ENCODE results near the gene CD248. TPM values are rescaled to one million over a fixed set of nuclear protein-coding genes. Genes with fewer than 3 reads are reported as not detected.

CD248 gene
- total RNA-seq, 1 donor from 2014 or later = 109 TPM

DNA sequence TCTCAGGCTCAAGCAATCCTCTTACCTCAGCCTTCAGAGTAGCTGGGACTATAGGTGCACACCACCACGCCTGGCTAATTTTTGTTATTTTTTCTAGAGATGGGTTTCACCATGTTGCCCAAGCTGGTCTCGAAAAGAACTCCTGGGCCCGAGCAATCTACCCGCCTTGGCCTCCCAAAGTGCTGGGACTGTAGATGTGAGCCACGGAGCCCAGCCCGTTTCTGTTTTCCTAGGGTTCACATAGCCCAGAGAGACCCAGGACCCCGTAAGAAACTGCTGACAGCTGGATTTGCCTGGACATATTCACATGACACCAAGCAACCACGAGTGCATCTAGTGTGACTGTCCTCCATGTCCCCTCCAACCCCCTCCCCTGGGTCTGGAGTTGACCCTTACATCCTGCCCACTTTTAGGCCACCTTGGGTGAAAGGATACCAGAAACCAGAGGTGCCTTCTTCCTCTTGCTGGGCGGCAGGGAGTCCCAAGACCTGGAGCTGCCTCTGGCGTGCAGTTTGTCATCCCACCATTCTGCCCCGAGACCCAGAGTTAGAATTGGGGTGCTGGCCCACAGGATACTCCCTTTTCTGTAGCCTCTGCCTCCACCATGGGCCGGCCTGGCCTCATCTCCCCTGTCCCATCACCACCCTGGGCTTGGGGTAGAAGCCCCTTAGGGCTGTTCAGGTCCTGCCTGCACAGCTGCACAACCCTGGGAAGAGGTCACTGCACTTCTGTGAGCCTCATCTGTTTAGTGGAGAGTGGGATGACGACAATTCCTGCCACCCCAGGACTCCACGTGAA is 23.0 kb upstream of the CD248 start:
- DNase-seq (ENCODE audit: low spot score) = peak; percentile 81
- H3K4me1 Mint-ChIP-seq (ENCODE audit: low read depth) = peaks cover 50% of the 10 kb centered on the region

DNA sequence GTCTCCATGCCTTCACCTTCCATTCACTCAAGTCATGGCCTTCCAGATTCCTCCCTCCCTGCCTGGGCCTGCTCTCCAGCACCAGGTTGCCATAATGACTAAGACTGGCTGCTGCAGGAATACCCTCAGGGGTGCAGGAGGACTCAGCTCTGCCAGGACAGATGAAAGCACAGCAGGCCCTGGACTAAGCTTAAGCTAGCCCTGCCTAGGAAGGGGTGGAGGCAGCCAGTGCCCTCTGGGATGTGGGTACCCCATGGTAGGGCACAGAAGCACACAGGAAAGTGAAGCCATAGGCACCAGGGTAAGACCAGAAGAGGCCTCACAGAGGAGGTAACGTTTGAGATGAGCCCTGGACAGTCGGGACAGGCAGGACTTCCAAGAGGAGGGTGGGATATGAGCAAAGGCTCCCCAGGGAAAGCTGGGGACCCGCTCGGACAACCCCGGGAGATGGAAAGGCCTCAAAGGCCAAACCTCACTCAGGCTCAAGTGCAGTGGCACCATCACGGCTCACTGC is 22.4 kb upstream of the CD248 start:
- Mint-ChIP-seq H3K9me3 (ENCODE audit: low read depth) (no peaks in the 10 kb centered on the region), H3K27ac (ENCODE audit: unreplicated experiment) (no peak overlapping the region), H3K27me3 (ENCODE audit: low read depth) (no peaks in the 10 kb centered on the region), H3K4me3 (ENCODE audit: unreplicated experiment) (no peak overlapping the region), H3K36me3 (ENCODE audit: low read depth) (peaks cover 16% of the 10 kb centered on the region), H3K4me1 (ENCODE audit: low read depth) (peaks cover 44% of the 10 kb centered on the region)
- DNase-seq (ENCODE audit: low spot score) = peak; percentile 59
- no peak for TF ChIP-seq CTCF (IDR thresholded peaks at IDR 0.05)

More for the DNA sequence above, 23.0 kb upstream of the CD248 start:
- no peak for TF ChIP-seq CTCF (IDR thresholded peaks at IDR 0.05)
- Mint-ChIP-seq H3K27ac (ENCODE audit: unreplicated experiment) (no peak overlapping the region), H3K4me3 (ENCODE audit: unreplicated experiment) (no peak overlapping the region), H3K27me3 (ENCODE audit: low read depth) (no peaks in the 10 kb centered on the region), H3K36me3 (ENCODE audit: low read depth) (peaks cover 16% of the 10 kb centered on the region), H3K9me3 (ENCODE audit: low read depth) (no peaks in the 10 kb centered on the region)

GRCh38 chr11:66338276-66339161 is 21.7 kb upstream of the CD248 start:
- peaks cover 16% of the 10 kb centered on the region for H3K36me3 Mint-ChIP-seq (ENCODE audit: low read depth)
- no peaks in the 10 kb centered on the region for H3K9me3 Mint-ChIP-seq (ENCODE audit: low read depth)
- peaks cover 37% of the 10 kb centered on the region for H3K4me1 Mint-ChIP-seq (ENCODE audit: low read depth)
- no peaks in the 10 kb centered on the region for H3K27me3 Mint-ChIP-seq (ENCODE audit: low read depth)
- no peak for TF ChIP-seq CTCF (IDR thresholded peaks at IDR 0.05)
- peak; percentile 72 for DNase-seq (ENCODE audit: low spot score)
- H3K27ac Mint-ChIP-seq (ENCODE audit: unreplicated experiment) = peak overlapping the region; percentile 100
- H3K4me3 Mint-ChIP-seq (ENCODE audit: unreplicated experiment) = no peak overlapping the region

DNA sequence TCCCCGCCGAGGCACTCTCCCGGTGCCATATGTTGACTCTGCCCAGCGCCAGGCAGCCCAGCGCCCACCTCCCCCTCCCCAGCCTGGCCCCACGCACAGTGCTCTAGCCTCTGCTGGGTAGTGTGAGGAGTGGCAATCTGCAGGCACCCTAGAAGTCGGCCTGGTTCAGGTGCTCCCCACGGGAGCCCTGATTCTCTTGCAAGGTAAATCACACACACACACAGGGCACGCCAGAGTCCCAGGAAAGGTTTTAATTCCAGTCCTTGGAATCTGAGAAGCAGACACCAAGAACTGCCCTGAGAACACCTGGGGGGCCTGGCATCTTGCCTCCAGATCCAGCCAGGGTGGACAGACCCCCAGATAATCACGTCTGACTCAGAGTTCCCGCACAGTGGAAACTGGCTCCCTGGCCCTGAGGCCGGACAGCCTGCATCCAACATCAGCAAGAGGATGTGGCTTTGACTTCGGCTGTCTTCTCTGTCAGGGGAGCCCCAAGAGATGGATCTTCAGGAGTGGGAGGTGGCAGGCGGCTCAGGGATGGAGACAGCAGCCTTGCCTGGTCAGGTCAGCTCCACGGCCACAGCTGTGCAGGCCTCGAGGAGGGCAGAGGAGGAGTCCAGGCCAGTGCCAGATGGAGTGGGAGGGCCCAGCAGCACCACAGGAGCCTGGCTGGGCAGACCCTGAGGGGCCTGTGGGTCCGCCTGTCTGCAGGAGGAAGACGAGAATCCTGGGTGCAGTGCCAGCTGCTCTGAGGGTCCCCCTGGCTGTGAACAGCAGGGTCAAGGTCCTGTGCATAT is 20.5 kb upstream of the CD248 start:
- peak; percentile 75 for DNase-seq (ENCODE audit: low spot score)
- TF ChIP-seq CTCF (IDR thresholded peaks at IDR 0.05) = no peak
- Mint-ChIP-seq H3K27me3 (ENCODE audit: low read depth) (no peaks in the 10 kb centered on the region), H3K36me3 (ENCODE audit: low read depth) (peaks cover 19% of the 10 kb centered on the region), H3K27ac (ENCODE audit: unreplicated experiment) (peak overlapping the region; percentile 100), H3K4me3 (ENCODE audit: unreplicated experiment) (peak overlapping the region; percentile 19), H3K4me1 (ENCODE audit: low read depth) (peaks cover 29% of the 10 kb centered on the region), H3K9me3 (ENCODE audit: low read depth) (no peaks in the 10 kb centered on the region)

Measured in chondrocyte (in vitro differentiated cells).